Iris pigment epithelial cell (primary cell): ENCODE data around the gene DNAH3.
"Not testable (repeated sequence)": the region's sequence is repeated elsewhere in the genome, so short reads cannot be mapped to it uniquely, and the experiment has no call there.

Experiments
- DNase-seq: peaks from one replicate; pipeline ENCODE4 v3.0.0-alpha.2; 2011; ENCODE audit warnings: low read depth

The DNAH3 gene

DNA sequence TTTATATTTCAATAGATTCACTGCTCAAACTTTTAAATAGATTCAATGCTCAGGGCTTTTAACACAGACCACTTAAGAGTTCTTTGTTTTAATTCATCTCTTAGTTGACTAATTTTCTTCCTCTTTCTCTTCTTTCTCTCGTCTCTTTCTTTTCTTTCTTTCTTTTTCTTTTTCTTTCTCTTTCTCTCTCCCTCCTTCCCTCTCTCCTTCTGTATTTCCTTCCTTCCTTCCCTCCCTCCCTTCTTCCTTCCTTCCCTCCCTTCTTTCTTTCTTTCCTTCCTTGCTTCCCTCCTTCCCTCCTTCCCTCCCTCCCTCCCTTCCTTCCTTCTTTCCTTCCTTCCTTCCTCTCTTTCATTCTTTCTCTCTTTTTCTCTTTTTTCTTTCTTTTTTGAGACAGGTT, 145.6 kb downstream of the DNAH3 start:
- DNase-seq, result no peak

DNA sequence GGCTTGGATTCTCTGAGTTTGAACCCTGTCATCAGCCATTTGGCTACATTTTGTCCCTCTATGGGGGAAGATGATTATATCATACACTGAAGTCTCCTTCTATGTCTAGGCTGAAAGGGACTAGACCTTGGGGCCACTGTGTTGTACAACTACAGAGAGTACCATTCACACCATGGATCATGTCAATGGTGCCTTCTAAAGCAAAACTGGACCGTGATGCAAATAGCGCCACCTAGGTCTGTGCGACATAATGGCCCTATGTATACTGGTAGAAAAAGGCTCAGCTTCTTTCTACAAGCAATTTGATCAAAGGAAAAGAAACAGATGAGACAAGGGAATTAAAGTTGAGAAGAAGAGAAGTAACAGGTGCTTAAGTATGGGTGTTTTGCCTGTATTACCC, 149.4 kb downstream of the DNAH3 start:
- peak; percentile 11 for DNase-seq

GRCh38 chr16:20997147-20997546, 153.5 kb downstream of the DNAH3 start:
- no peak for DNase-seq

DNA sequence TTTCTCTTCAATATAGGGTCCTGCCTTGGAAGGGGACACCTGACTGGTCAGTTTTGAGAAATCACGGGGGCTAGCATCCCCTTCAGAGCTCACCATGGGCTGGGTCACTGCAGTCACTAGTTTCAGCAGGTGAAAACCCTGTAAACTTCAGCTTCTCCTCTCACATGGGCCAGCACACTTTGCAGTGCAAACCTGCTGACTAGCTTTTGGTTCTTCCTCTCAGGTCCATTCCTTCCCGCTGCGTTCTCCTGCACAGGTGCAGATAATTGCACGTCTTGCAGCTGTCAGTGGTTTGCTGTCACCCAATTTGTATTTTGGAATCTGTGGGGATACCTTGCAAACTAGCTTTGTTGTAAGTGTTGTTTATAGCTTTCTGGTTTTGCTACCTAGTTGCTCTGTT, 154.9 kb downstream of the DNAH3 start:
- DNase-seq, result no peak

DNA sequence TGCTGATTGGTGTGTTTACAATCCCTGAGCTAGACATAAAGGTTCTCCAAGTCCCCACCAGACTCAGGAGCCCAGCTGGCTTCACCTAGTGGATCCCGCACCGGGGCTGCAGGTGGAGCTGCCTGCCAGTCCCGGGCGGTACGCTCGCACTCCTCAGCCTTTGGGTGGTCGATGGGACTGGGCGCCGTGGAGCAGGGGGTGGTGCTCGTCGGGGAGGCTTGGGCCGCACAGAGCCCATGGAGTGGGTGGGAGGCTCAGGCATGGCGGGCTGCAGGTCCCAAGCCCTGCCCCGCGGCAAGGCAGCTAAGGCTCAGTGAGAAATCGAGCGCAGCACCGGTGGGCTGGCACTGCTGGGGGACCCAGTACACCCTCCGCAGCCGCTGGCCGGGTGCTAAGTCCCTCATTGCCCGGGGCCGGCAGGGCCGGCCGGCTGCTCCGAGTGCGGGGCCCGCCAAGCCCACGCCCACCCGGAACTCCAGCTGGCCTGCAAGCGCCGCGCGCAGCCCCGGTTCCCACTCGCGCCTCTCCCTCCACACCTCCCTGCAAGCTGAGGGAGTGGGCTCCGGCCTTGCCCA, 161.1 kb downstream of the DNAH3 start:
- DNase-seq, result not testable (repeated sequence)

- no peak for DNase-seq
These were observed 163.6 kb downstream of the DNAH3 start for GRCh38 chr16:20987049-20987448.

- DNase-seq, result no peak
These were observed 166.6 kb downstream of the DNAH3 start for GRCh38 chr16:20984019-20984418.

DNA sequence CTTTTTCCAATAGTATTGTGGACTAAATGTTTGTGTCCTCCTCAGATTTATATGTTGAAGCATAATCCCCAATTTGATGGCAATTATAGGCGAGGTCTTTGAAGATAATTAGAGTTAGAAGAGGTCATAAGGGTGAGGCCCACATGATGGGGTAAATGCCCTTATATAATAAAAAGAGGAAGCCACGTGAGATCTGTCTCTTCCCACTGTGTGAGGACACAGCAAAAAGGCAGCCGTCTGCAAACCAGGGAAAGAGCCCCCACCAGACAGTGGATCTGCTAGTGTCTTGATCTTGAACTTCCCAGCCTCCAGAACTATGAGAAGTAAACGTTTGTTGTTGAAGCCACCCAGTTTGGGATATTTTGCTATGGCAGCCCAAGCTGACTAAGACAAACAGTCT, 174.1 kb downstream of the DNAH3 start:
- no peak for DNase-seq

DNA sequence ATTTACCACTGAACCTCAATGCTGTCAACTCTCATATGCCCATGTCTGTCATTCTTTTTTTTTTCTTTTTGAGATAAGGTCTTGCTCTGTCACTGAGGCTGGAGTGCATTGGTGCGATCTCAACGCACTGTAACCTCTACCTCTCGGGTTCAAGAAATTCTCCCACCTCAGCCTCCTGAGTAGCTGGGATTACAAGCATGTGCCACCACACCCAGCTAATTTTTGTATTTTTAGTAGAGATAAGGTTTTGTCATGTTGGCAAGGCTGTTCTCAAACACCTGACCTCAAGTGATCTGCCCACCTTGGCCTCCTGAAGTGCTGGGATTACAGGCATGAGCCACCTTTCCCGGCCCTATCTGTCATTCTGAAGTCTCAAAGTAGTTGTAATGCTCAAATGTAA, 177.4 kb downstream of the DNAH3 start:
- not testable (repeated sequence) for DNase-seq

DNA sequence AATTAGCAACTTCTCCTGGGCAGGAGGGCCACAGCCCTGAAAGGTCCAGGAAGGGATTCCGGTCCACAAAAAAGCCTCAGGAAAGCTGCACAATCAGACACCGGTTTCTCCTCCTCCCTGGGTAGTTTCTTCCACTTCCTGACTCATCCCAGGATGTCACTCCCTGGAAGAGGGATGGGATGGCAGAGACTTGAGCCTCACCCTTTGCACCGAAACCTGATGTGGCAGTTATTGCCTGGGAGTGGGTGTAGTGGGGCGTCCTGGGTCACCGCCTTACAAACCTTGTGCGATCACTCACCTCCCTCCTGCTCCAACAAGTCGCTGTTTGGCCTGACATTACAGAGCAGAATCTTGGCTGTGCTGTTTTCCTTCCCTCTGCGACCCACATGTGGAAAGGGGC, 179.2 kb downstream of the DNAH3 start:
- no peak for DNase-seq

GRCh38 chr16:20969386-20969785, 181.3 kb downstream of the DNAH3 start:
- DNase-seq, result no peak

DNA sequence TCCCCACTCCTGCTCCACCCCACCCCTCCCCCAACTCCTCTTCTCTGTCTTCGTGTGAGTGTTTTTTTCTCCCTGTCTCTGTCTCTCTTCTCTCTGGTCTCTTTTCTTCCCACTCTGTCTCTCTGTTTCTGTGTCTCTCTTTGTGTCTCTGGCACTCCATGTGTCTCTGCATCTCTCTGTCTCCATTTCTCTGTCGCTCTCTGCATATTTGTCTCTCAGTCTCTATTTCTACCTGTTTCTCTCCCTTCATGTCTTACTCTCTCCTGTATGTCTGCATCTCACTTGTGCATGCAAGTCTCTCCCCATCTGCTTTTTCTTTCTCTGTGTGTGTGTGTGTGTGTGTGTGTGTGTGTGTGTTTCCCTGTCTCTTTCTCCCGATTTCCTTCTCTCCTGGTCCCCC, 181.9 kb downstream of the DNAH3 start:
- DNase-seq, result no peak

- no peak for DNase-seq
These were observed 189.7 kb downstream of the DNAH3 start for GRCh38 chr16:20960899-20961298.

GRCh38 chr16:20957153-20957552, 193.5 kb downstream of the DNAH3 start:
- DNase-seq, result no peak

DNA sequence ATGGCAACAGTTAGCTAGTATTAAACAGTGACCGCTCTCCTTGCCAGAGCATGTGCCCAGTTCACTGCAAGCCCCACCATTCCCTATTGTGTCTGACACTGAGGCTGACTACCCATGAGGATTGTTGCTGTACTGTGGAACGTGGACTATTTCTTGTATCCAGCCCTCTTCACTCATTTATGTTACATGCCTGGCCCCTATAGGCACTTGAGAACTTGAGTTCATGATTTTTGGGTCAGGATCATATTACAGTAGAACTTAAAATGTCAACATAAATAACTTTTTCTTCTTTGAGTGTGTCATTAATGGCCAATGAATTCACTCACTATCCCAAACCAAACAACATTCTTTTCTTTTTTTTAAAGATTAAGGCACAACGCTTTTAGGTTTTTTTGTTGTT, 194.3 kb downstream of the DNAH3 start:
- peak; percentile 34 for DNase-seq

GRCh38 chr16:20954574-20954973, 196.1 kb downstream of the DNAH3 start:
- no peak for DNase-seq

DNA sequence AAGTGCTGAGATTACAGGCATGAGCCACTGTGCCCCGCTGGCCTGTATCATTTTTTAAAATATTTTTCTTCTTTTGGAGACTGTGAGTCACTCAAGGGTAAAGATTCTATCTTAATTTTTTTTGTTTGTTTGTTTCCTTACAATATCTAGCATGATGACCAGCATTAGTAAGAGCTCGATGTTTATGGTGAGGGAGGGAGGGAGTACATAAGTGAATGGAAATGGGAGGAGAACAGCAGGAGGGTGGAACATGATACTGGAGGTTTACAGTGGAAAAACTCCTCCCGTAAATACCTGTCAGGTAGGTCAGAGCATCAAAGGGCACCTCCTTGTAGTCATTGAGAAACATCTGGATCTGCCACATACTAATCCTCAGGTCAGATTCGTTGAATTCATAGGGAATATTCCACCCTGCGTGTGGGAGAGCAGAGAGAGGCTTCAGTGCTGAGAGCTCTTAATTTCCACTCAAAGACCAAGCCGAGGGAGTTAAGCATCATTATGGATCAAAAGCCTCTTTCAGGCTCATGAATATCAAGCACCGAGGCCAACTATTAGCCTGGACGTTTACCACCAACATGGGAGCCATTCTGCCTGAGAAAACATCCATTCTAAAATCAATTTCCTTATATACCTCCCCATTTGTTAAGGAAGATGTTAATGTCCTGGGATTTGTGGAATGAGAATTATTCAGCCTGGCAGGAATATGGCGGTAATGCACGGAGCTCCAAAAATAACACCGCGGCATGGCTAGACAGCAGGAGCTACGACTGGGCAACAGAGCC, 198.3 kb downstream of the DNAH3 start:
- no peak for DNase-seq

GRCh38 chr16:20950294-20950693, 200.4 kb downstream of the DNAH3 start:
- no peak for DNase-seq

DNA sequence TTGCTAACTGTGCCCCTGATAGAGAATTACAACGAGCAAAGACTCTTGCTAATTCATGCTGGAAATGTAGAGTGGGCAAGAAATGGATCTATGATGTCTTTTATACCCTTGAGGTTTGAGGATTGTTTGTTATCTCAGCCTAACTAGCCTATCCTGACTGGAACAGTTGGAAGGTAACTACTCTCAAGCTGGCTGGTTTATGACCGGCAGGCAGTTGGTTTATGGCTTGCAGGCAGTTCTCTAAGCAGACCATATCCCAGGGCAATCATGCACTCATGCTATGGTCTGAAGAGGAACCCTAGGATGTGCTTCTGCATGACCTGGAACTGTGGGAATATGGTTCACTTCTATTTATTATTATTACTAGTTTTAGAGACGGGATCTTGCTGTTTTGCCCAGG, 201.0 kb downstream of the DNAH3 start:
- no peak for DNase-seq

- no peak for DNase-seq
These were observed 202.2 kb downstream of the DNAH3 start for GRCh38 chr16:20948444-20948843.

DNA sequence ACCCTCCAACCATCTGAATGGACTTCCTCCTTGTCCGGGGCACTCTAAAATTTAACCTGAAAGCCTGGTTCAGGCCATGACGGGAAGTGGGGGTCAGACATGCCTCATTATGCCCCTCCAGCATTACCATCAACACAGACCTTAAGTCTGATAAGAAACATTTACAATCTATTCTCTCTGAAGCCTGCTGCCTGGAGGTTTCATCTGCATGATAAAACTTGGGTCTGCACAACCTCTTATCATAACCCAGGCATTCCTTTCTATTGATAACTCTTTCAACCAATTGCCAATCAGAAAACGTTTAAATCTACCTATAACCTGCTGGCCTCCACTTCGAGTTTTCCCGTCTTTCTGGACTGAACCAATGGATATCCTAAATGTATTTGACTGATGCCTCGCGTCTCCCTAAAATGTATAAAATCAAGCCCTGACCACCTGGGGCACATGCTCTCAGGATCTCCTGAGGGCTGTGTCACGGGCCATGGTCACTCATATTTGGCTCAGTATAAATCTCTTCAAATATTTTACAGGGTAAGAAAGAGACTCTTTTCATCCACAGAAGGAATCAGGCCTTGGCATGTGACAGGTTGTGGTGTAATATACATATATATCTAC, 204.5 kb downstream of the DNAH3 start:
- no peak for DNase-seq

DNA sequence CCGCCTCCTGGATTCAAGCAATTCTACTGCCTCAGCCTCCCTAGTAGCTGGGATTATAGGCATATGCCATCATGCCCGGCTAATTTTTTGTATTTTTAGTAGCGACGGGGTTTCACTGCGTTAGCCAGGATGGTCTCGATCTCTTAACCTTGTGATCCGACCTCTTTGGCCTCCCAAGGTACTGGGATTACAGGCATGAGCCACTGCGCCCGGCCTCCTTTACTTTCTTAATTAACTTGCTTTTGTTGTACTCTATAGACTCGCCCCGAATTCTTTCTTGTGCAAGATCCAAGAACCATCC, 205.1 kb downstream of the DNAH3 start:
- DNase-seq, result not testable (repeated sequence)

DNA sequence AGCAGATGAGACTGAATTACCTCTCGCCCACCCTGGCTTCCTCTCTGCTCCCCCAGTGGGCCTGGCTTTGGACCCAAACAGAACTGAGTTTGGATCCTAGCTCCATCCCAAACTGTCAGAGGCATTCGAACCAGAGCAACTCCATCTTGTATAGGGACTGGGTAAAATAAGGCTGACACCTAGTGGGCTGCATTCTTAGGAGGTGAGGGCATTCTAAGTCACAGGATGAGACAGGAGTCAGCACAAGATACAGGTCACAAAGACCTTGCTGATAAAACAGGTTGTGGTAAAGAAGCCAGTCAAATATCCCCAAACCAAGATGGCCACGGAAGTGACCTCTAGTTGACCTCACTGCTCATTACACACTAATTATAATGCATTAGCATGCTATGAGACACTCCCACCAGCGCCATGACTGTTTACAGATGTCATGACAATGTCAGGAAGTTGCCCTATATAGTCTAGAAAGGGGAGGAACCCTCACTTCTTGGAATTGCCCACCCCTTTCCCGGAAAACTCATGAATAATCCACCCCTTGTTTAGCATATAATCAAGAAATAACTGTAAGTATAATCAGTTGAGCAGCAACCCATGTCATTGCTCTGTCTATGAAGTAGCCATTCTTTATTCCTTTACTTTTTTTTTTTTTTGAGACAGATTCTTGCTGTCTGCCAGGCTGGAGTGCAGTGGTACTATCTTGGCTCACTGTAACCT, 205.6 kb downstream of the DNAH3 start:
- DNase-seq, result peak; percentile 8
